ENCODE measurements around the gene PIAS4. TPM values are rescaled to one million over a fixed set of nuclear protein-coding genes. Genes with fewer than 3 reads are reported as not detected.

PIAS4 gene
- 13.4 to 18.2 TPM (median 15.6 TPM) in 5 replicates for total RNA-seq (2022; extraction: Qiagen RNA extraction; ENCODE audit: low read depth)

DNA sequence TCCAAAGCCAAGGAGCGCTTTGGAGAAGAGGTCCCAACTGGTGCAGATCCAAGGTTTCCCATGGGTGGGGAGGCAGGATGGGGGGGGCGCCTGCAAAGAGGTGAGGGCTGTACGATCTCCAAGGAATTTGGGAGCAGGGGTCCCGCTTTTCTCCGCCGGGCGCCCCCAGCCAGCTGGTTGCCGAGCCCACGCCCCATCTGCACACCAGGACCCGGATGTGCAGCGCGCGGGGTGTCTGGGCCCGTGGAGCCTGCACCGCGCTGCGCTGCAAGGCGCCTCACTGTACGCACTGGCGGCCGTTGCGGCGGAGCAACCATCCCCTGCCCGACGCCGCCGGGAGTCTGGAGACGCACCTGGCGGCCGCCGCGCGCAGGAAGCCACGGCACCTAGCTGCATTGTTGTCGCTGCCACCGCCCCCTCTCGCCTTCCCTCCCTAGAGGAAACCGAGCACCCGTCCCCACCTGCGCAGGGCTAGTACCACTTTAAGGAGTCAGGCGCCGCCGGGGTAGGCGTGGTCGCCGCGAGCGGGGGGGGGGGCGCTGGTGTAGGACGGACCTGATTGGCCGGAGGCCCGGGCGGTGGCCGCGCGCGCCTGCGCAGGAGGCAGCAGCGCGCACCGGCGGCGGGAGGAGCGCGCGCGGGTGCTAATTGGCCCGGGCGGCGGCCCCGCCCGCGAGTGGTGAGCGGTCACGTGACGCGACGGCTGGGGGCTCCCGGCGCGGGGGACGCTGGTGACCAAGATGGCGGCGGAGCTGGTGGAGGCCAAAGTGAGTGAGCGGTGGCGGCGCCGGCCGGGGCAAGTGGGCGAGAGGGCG, at the start of gene PIAS4:
PIAS4 (plus strand) TSS at position 716 of the 815 bp plus-strand sequence; CDS start at position 741, 25 bp downstream.

GRCh38 chr19:3970808-3971598, 36.5 kb upstream of the PIAS4 start, which contains the start of gene DAPK3:
Gene DAPK3, minus strand, starts transcription at chr19:3971099. Its CDS starts 1,364 bp downstream, at chr19:3969735.

DNA sequence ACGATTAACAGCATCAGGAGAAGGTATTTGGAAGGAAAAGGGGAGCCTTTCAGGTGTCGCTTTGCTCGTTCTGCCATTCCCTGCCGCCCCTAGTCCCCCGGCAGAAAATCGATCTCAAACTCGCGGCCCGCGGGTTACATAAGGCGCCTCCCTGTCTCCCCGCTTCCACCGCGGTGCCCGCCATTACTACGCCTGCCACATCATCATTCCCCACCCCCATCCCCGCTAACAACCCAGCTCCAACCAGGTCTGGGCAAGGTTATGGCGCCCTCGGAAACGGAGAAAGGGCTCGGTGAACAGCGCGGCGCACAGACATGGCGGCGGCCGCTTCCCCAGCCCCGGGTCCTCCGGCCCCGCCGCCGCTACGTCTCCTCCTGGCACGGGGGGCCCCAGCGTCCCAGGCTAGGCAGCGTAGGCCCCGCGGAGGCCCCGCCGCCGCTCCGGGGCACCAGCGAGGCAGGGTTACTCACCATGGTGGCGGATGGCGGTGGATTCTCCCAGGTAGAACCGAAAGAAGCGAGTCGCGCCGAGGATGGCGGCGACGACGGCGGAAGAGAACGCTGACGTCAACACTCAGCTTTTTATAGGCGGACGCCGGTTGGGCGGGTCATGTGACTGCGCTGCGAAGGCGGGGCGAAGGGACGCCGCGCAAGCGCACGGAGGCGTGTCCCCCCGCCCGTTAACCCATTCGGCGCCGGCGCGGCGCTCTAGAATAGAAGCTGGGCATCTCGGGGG, 22.5 kb upstream of the PIAS4 start, which contains the start of gene EEF2:
EEF2 (minus strand) TSS at position 556 of the 735 bp plus-strand sequence; CDS start at position 473, 83 bp downstream.

DNA sequence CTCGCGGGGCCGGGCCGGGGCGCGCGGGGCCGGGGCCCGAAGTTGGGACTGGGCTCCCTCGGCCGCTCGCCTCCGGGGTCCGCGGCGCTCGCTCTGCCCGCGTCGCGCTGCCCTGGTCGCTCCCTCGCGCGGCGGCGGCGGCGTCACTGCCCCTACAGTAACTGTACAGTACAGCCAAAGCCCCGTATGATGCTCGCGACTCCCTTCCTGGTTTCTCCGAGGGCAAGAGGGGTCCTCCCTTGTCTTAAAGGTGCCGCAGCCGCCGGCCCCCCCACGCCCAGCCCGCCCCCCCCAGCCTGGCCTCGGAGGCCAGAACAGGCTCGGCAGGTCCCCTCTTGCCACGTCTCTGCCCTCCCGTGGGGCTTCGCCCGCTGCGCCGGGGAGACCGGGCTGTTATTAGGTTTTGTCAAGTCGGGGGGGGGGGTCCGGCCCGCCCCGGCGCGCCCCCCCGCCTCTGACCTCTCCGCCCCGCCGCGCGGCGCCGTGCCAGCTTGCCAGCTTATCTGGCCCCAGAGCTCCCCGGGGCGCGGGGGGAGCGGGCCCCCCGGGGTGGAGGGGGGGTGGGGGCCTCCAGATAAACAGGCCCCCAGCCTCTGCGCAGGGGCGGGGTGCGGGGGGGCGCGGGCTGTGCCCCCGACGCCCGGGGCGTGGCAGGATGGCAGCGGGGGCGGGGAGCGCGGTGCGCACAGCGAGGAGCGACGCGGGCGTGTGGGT, 59.3 kb downstream of the PIAS4 start, which contains the start of gene ZBTB7A:
ZBTB7A (minus strand) TSS at position 218 of the 714 bp plus-strand sequence. CDS start 11,667 bp downstream, outside the sequence.

Other genes starting within 250 kb of the PIAS4 start
- 6.5 to 14.1 TPM (median 12.3 TPM) in 5 replicates for gene APBA3, start 246.0 kb upstream of the PIAS4 start, total RNA-seq (2022; extraction: Qiagen RNA extraction; ENCODE audit: low read depth)
- gene MRPL54, start 245.1 kb upstream of the PIAS4 start, total RNA-seq (2022; extraction: Qiagen RNA extraction; ENCODE audit: low read depth): 58.5 to 81.5 TPM (median 67.4 TPM) in 5 replicates
- not detected in 5 replicates for gene RAX2, start 235.5 kb upstream of the PIAS4 start, total RNA-seq (2022; extraction: Qiagen RNA extraction; ENCODE audit: low read depth)
- gene MATK, start 221.4 kb upstream of the PIAS4 start, total RNA-seq (2022; extraction: Qiagen RNA extraction; ENCODE audit: low read depth): 0.56 to 1.9 TPM (median 1.1 TPM) in 5 replicates
- gene ZFR2, start 138.7 kb upstream of the PIAS4 start, total RNA-seq (2022; extraction: Qiagen RNA extraction; ENCODE audit: low read depth): 0.25 to 0.56 TPM (median 0.48 TPM) in 3 of 5 replicates, not detected in the others
- 0.07 to 0.26 TPM (median 0.12 TPM) in 5 replicates for gene ATCAY, start 127.1 kb upstream of the PIAS4 start, total RNA-seq (2022; extraction: Qiagen RNA extraction; ENCODE audit: low read depth)
- gene NMRK2, start 74.7 kb upstream of the PIAS4 start, total RNA-seq (2022; extraction: Qiagen RNA extraction; ENCODE audit: low read depth): not detected in 5 replicates
- gene DAPK3, start 36.6 kb upstream of the PIAS4 start, total RNA-seq (2022; extraction: Qiagen RNA extraction; ENCODE audit: low read depth): 43.5 to 50.2 TPM (median 47.4 TPM) in 5 replicates
- 851 to 1,158 TPM (median 1,066 TPM) in 5 replicates for gene EEF2, start 22.3 kb upstream of the PIAS4 start, total RNA-seq (2022; extraction: Qiagen RNA extraction; ENCODE audit: low read depth)
- gene ZBTB7A, start 59.2 kb downstream of the PIAS4 start, total RNA-seq (2022; extraction: Qiagen RNA extraction; ENCODE audit: low read depth): 13.6 to 21.8 TPM (median 20.0 TPM) in 5 replicates
- 100 to 148 TPM (median 145 TPM) in 5 replicates for gene MAP2K2, start 116.4 kb downstream of the PIAS4 start, total RNA-seq (2022; extraction: Qiagen RNA extraction; ENCODE audit: low read depth)
- gene CREB3L3, start 145.9 kb downstream of the PIAS4 start, total RNA-seq (2022; extraction: Qiagen RNA extraction; ENCODE audit: low read depth): 0.10 to 0.22 TPM (median 0.13 TPM) in 4 of 5 replicates, not detected in the other
- 18.1 to 34.0 TPM (median 31.4 TPM) in 5 replicates for gene SIRT6, start 174.8 kb downstream of the PIAS4 start, total RNA-seq (2022; extraction: Qiagen RNA extraction; ENCODE audit: low read depth)
- 0.12 to 0.39 TPM (median 0.17 TPM) in 5 replicates for gene ANKRD24, start 175.0 kb downstream of the PIAS4 start, total RNA-seq (2022; extraction: Qiagen RNA extraction; ENCODE audit: low read depth)
- gene EBI3, start 221.8 kb downstream of the PIAS4 start, total RNA-seq (2022; extraction: Qiagen RNA extraction; ENCODE audit: low read depth): 1.7 to 4.1 TPM (median 3.1 TPM) in 5 replicates
- gene YJU2, start 239.3 kb downstream of the PIAS4 start, total RNA-seq (2022; extraction: Qiagen RNA extraction; ENCODE audit: low read depth): 18.6 to 23.3 TPM (median 20.7 TPM) in 5 replicates